Mucosa of stomach (tissue), 1 donor: ENCODE data around the gene VGLL4.

ENCODE experiments used
- H3K27me3 ChIP-seq: one replicate; pipeline ENCODE4 v1.7.0; 2013; ENCODE audit warnings: mild to moderate bottlenecking, low read length; ENCODE audit not compliant: control insufficient read depth, insufficient read depth
- H3K36me3 ChIP-seq: one replicate; pipeline ENCODE4 v1.7.0; 2013; ENCODE audit warnings: low read length; ENCODE audit not compliant: control insufficient read depth, insufficient read depth
- H3K4me1 ChIP-seq: one replicate; pipeline ENCODE4 v1.7.0; 2013; ENCODE audit warnings: mild to moderate bottlenecking, low read length; ENCODE audit not compliant: control insufficient read depth, insufficient read depth
- H3K4me3 ChIP-seq: one replicate; pipeline ENCODE4 v1.7.0; 2013; ENCODE audit warnings: low read length
- H3K9ac ChIP-seq: one replicate; pipeline ENCODE4 v1.7.0; 2013; ENCODE audit warnings: mild to moderate bottlenecking, low read length, moderate library complexity
- H3K9me3 ChIP-seq: one replicate; pipeline ENCODE4 v1.7.0; 2013; ENCODE audit warnings: mild to moderate bottlenecking, low read length, moderate library complexity; ENCODE audit not compliant: control insufficient read depth
- donor health status: Pancreatic carcinoma.

VGLL4 gene

GRCh38 chr3:11570789-11571495 is 72.8 kb downstream of the VGLL4 start:
- peaks cover 20% of the 10 kb centered on the region for H3K4me1 ChIP-seq

GRCh38 chr3:11570251-11570650 is 73.5 kb downstream of the VGLL4 start:
- no peak overlapping the region for H3K9ac ChIP-seq
- peaks cover 20% of the 10 kb centered on the region for H3K4me1 ChIP-seq
- no peaks in the 10 kb centered on the region for H3K27me3 ChIP-seq
- H3K4me3 ChIP-seq: no peak overlapping the region
- H3K9me3 ChIP-seq: no peaks in the 10 kb centered on the region
- no peaks in the 10 kb centered on the region for H3K36me3 ChIP-seq

More at GRCh38 chr3:11570789-11571495, 72.8 kb downstream of the VGLL4 start:
- no peaks in the 10 kb centered on the region for H3K27me3 ChIP-seq
- no peak overlapping the region for H3K4me3 ChIP-seq
- H3K36me3 ChIP-seq: no peaks in the 10 kb centered on the region
- H3K9ac ChIP-seq: no peak overlapping the region
- H3K9me3 ChIP-seq: no peaks in the 10 kb centered on the region

GRCh38 chr3:11569156-11569741 is 74.5 kb downstream of the VGLL4 start:
- Histone ChIP-seq H3K4me1 (peaks cover 20% of the 10 kb centered on the region), H3K9me3 (no peaks in the 10 kb centered on the region), H3K36me3 (no peaks in the 10 kb centered on the region), H3K9ac (peak overlapping the region; percentile 45), H3K27me3 (no peaks in the 10 kb centered on the region), H3K4me3 (no peak overlapping the region)

GRCh38 chr3:11568503-11569155 is 75.1 kb downstream of the VGLL4 start:
- Histone ChIP-seq H3K27me3 (no peaks in the 10 kb centered on the region), H3K4me3 (no peak overlapping the region), H3K9me3 (no peaks in the 10 kb centered on the region), H3K4me1 (peaks cover 20% of the 10 kb centered on the region), H3K36me3 (no peaks in the 10 kb centered on the region), H3K9ac (peak overlapping the region; percentile 45)

- peak overlapping the region; percentile 45 for H3K9ac ChIP-seq
- H3K36me3 ChIP-seq: no peaks in the 10 kb centered on the region
- peaks cover 20% of the 10 kb centered on the region for H3K4me1 ChIP-seq
- no peaks in the 10 kb centered on the region for H3K9me3 ChIP-seq
- no peaks in the 10 kb centered on the region for H3K27me3 ChIP-seq
- H3K4me3 ChIP-seq: no peak overlapping the region
Observed at GRCh38 chr3:11567516-11568467, 75.9 kb downstream of the VGLL4 start.

GRCh38 chr3:11566916-11567315 is 76.8 kb downstream of the VGLL4 start:
- Histone ChIP-seq H3K4me1 (peaks cover 20% of the 10 kb centered on the region), H3K9me3 (no peaks in the 10 kb centered on the region), H3K27me3 (no peaks in the 10 kb centered on the region), H3K36me3 (no peaks in the 10 kb centered on the region), H3K9ac (no peak overlapping the region), H3K4me3 (no peak overlapping the region)

- Histone ChIP-seq H3K36me3 (no peaks in the 10 kb centered on the region), H3K27me3 (no peaks in the 10 kb centered on the region), H3K9me3 (no peaks in the 10 kb centered on the region), H3K4me3 (no peak overlapping the region), H3K4me1 (peaks cover 20% of the 10 kb centered on the region), H3K9ac (no peak overlapping the region)
Observed at GRCh38 chr3:11566478-11566877, 77.2 kb downstream of the VGLL4 start.

- Histone ChIP-seq H3K27me3 (no peaks in the 10 kb centered on the region), H3K9ac (no peak overlapping the region), H3K4me3 (no peak overlapping the region), H3K9me3 (no peaks in the 10 kb centered on the region), H3K36me3 (no peaks in the 10 kb centered on the region), H3K4me1 (peaks cover 21% of the 10 kb centered on the region)
Observed at GRCh38 chr3:11565932-11566331, 77.8 kb downstream of the VGLL4 start.

- no peaks in the 10 kb centered on the region for H3K9me3 ChIP-seq
- no peak overlapping the region for H3K4me3 ChIP-seq
- no peaks in the 10 kb centered on the region for H3K36me3 ChIP-seq
- H3K27me3 ChIP-seq: no peaks in the 10 kb centered on the region
- no peak overlapping the region for H3K9ac ChIP-seq
- H3K4me1 ChIP-seq: peaks cover 17% of the 10 kb centered on the region
Observed at GRCh38 chr3:11565492-11565891, 78.2 kb downstream of the VGLL4 start.

GRCh38 chr3:11565072-11565471 is 78.6 kb downstream of the VGLL4 start:
- Histone ChIP-seq H3K36me3 (no peaks in the 10 kb centered on the region), H3K27me3 (no peaks in the 10 kb centered on the region), H3K4me1 (peaks cover 17% of the 10 kb centered on the region), H3K4me3 (no peak overlapping the region), H3K9me3 (no peaks in the 10 kb centered on the region), H3K9ac (no peak overlapping the region)

- no peak overlapping the region for H3K9ac ChIP-seq
- H3K27me3 ChIP-seq: no peaks in the 10 kb centered on the region
- no peaks in the 10 kb centered on the region for H3K9me3 ChIP-seq
- no peaks in the 10 kb centered on the region for H3K36me3 ChIP-seq
- H3K4me1 ChIP-seq: peaks cover 17% of the 10 kb centered on the region
- no peak overlapping the region for H3K4me3 ChIP-seq
Observed at GRCh38 chr3:11564577-11565001, 79.1 kb downstream of the VGLL4 start.
